DOHH2 (cell line): ENCODE measurements around the gene KLK11.

Experiments used
- CTCF ChIP-seq: fragments of 200-600 bp; sonication (generic); IDR thresholded peaks from one replicate; pipeline ENCODE4 v1.5.1; 2014; ENCODE audit warnings: antibody characterized with exemption, mild to moderate bottlenecking, low read depth, low read length; ENCODE audit not compliant: poor library complexity, severe bottlenecking
- EZH2phosphoT487 ChIP-seq: fragments of 200-600 bp; sonication (generic); IDR thresholded peaks from 2 replicates; pipeline ENCODE4 v1.6.1; 2017; ENCODE audit warnings: borderline replicate concordance, mild to moderate bottlenecking, antibody characterized with exemption, low read length, moderate library complexity, mixed read lengths

GRCh38 chr19:50998061-50998460 lies 28.4 kb downstream of the KLK11 start:
- no peak for TF ChIP-seq EZH2phosphoT487
- TF ChIP-seq CTCF, result no peak
